GM12864 (cell line): ENCODE results near the gene RAMAC.

ENCODE experiments used
- DNase-seq: peaks from one replicate; pipeline ENCODE4 v3.0.0-alpha.2; 2011; ENCODE audit warnings: low read depth
- H3K4me3 ChIP-seq: 2 replicates; pipeline ENCODE4 v1.5.1; 2011; ENCODE audit warnings: mild to moderate bottlenecking, low read depth, low read length, control low read depth
- TF ChIP-seq, protein P1 (sequence below): IDR thresholded peaks from 2 replicates; pipeline ENCODE4 v1.5.1; 2011; ENCODE audit warnings: low read depth, mild to moderate bottlenecking, moderate library complexity, low read length, control low read depth, inconsistent platforms; ENCODE audit errors: missing control alignments

RAMAC gene

DNA sequence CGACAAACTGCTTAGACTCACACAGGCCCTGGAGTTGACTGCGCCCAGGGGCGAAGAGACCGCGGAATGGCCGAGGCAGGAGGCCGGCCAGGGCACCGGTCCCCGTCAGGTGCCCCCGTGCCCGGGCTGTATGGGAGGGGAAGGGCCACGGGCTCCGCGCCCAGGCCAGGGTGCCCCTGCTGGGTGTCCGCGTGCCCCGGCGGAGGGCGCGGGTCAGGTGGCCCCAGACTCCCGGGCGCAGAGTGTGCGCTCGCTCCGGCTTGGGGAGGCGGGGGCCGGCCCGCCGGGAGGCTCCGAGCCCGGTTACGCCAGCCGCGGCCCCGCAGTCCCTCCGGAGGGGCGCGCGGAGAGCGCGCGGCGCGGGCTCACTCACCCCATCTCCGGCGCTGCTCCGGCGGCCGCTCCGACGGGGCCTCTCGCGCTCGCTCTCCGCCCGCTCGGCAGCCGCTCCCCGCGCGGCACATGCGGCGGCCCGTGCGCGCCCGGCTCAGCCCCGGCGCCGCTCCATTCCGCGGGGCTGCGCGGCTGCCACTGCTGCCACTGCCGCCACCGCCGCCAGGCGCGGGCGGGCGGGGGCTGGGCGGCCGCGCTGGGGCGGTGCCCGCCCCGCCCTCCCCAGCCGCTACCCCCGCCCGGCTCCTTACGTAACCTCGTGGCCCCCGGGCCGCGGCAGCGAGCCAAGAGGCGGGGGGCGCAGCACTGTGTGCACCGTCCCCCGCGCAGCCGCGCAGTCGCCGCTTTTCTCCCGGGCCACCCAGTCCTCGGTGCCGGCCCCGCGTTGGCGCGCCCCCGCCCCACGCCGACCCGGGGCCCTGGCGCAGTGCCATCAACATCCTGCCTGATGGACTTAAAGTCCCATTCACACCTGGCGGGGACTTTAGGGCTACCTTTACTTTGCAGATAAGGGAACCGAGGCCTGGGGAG lies 33.6 kb upstream of the RAMAC start, which contains the start of gene HOMER2:
Gene HOMER2 (minus strand): TSS at position 563 of the 924 bp plus-strand sequence. CDS start 185 bp downstream, at position 378.
- H3K4me3 ChIP-seq: peak within 1 kb of the TSS; percentile 36
- no peak for DNase-seq
- TF ChIP-seq, protein P1, sequence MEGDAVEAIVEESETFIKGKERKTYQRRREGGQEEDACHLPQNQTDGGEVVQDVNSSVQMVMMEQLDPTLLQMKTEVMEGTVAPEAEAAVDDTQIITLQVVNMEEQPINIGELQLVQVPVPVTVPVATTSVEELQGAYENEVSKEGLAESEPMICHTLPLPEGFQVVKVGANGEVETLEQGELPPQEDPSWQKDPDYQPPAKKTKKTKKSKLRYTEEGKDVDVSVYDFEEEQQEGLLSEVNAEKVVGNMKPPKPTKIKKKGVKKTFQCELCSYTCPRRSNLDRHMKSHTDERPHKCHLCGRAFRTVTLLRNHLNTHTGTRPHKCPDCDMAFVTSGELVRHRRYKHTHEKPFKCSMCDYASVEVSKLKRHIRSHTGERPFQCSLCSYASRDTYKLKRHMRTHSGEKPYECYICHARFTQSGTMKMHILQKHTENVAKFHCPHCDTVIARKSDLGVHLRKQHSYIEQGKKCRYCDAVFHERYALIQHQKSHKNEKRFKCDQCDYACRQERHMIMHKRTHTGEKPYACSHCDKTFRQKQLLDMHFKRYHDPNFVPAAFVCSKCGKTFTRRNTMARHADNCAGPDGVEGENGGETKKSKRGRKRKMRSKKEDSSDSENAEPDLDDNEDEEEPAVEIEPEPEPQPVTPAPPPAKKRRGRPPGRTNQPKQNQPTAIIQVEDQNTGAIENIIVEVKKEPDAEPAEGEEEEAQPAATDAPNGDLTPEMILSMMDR: no peak

DNA sequence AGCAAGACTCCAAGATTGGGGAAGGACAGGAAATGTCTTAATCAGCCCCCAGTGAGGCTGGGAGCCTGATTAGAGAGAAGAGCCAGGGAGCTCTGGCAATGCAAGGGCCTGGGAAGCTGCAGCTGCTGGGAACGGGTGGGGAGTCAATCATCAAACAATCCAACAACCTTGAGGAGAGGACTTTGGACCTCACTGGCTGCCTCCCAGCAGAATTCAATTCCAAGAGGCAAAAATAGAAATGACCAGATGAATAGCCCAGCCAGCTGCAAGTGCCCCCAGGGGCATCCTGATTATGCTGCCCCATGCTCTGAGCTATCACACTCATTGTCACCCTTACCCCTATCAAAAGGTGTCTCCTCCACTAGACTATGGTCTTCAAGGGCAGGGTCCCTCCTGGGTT lies 27.4 kb upstream of the RAMAC start:
- H3K4me3 ChIP-seq: no peak overlapping the region
- TF ChIP-seq, protein P1: no peak
- no peak for DNase-seq

DNA sequence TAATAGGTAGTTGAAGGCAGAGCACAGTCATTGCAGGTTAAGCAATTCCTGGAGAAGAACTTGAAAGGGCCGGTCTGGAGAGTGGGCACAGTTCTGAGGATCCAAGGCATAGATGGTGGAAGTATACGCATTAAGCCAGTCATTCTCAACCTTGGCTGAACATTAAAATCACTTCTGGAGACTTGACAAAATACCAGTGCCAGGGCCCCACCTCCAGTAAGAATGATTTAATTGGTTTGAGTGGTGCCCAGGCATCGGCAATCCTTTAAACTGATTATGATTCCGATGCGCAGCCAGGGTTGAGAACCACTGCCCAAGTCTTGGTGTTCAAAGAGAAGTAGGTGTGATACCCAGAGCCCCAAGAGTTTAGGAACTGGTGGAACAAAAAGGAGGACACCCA lies 26.6 kb upstream of the RAMAC start:
- TF ChIP-seq, protein P1: no peak
- no peak for DNase-seq
- H3K4me3 ChIP-seq: no peak overlapping the region

DNA sequence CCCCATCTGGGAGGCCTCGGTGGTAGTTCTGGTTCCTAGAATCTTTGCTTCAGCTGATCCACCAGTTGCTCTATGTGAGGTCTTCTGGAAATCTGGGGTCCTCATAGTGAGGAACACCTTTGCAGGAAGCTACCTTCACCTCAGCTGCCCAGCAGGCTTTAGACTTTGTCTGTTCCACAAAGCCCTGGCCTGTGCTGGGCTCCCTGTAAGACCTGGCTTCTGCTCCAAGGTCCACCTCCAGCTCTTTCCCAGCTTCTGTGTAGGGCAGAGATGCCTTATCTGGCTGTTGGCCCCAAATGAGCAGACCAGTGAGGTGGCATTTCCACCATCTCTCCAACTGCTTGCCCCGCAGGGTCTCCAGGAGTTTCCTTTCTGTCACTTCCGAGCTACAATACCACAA lies 25.2 kb upstream of the RAMAC start:
- H3K4me3 ChIP-seq: no peak overlapping the region
- no peak for DNase-seq
- TF ChIP-seq, protein P1: no peak

DNA sequence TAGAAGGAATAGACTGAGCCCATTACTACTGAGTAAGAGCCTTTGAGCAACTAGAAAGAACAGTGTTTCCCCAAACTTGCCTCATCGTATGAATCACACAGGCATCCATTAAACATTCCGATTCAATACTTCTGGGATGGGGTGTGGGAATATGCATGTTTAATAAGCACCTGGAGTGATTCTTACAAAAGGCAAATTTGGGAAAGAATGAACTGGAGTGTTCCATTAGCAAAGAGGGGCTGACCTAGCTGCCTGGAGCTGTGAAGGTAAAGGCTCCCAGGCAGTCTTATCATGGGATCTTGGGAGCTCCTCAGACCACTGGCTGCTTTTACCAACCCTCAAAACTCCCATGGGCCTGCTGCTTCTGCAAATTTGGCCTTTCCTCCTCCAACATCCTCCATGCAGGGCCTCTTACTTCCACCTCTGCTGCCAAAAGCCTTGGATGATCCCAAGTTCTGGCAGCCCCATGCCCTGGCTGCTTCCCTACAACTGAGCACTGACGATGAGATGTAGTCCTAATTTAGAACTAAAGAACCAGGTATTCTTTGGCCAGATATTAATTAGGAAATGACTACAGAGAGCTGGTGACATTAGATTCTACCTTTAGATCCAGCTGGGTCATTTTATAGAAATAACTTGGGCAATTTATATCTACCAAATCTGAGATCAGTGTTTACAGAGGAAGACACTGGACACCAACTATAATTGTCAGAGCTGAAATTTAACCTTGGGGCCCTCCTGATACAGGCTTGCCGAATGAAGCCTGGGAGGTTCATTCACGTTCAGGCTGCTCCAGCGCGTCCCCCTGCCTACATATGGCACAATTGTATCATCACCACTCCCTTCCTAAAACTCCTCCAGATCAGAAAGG lies 22.3 kb upstream of the RAMAC start:
- H3K4me3 ChIP-seq: no peak overlapping the region
- TF ChIP-seq, protein P1: no peak
- no peak for DNase-seq

DNA sequence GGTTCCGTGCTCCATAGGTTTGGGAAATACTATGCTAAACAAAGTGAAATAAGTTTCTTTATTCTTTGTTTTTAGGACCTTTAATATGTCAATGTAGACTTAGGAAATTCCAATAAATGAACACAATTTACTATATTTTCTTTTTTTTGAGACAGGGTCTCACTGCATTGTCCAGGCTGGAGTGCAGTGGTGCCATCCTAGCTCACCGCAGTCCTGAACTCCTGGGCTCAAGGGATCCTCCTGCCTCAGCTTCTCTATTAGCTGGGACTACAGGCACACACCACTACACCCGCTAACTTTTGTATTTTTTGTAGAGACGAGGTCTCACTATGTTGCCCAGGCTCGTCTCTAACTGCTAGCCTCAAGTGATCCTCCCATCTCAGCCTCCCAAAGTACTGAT lies 21.1 kb upstream of the RAMAC start:
- DNase-seq: no peak
- TF ChIP-seq, protein P1: no peak
- H3K4me3 ChIP-seq: no peak overlapping the region
